HepG2 (cell line): ENCODE results near the gene MLLT10. TPM values are rescaled to one million over a fixed set of nuclear protein-coding genes. Genes with fewer than 3 reads are reported as not detected.

Source experiments
- ATAC-seq: fragments of 200-7000 bp; cut with Tn5 transposase; 3 replicates; pipeline ENCODE4 v1.9.1; 2020; ENCODE audit warnings: mild to moderate bottlenecking, moderate library complexity
- BruUV-seq: library from RNA; stranded (reverse); fragments of 400-500 nt; replicated peaks from 2 replicates; lab custom pipeline; 2021; lab: Mats Ljungman, UMichigan
- CTCF ChIA-PET: fragments of 300-600 bp; formaldehyde crosslinking; extraction: SDS; loops from one replicate; lab custom pipeline; 2021; ENCODE audit warnings: low total read pairs, inconsistent platforms, low intra/inter-chr PET ratio; lab: Yijun Ruan, JAX
- POLR2A ChIA-PET: fragments of 350-600 bp; sonication (Branson Sonifier 250); formaldehyde crosslinking; loops from one replicate; lab custom pipeline; 2020; ENCODE audit warnings: antibody characterized with exemption, inconsistent platforms; lab: Yijun Ruan, JAX
- DNase-seq: peaks from one replicate; pipeline ENCODE4 v3.0.0-alpha.2; 2015; ENCODE audit warnings: low spot score
- FAIRE-seq: peaks from 3 replicates; lab custom pipeline; 2011; peaks lifted over from hg19 to GRCh38; lab: Jason Lieb, UNC
- H2AFZ ChIP-seq: one replicate; pipeline ENCODE4 v1.6.1; 2011; ENCODE audit warnings: low read length, inconsistent platforms
- H3K27ac ChIP-seq: fragments of 300-600 bp; 3 replicates; pipeline ENCODE4 v1.8.0; 2011; ENCODE audit warnings: mixed run types, mild to moderate bottlenecking, mixed read lengths, low read length, inconsistent platforms; ENCODE audit not compliant: insufficient read depth; ENCODE audit errors: extremely low read length
- H3K27me3 ChIP-seq, 2 experiments: fragments of 200-600 bp in 1 of 2; 2 replicates in 1 of 2; 3 replicates in 1 of 2; pipeline versions ENCODE4 v1.6.0 to v1.8.0; 2011; ENCODE audit warnings: low read length in 2 of 2, mild to moderate bottlenecking in 2 of 2, moderate library complexity in 2 of 2, inconsistent platforms in 1 of 2; ENCODE audit not compliant: insufficient read depth in 2 of 2, control insufficient read depth in 1 of 2
- H3K36me3 ChIP-seq, 2 experiments: fragments of 200-600 bp in 1 of 2; replicated peaks in 1 of 2; 2 replicates in 1 of 2; 3 replicates in 1 of 2; pipeline versions ENCODE4 v1.5.1 to v1.8.0; 2011; ENCODE audit warnings: low read length in 2 of 2, inconsistent platforms in 1 of 2; ENCODE audit not compliant: insufficient read depth in 2 of 2, control insufficient read depth in 1 of 2
- H3K4me1 ChIP-seq: 2 replicates; pipeline ENCODE4 v1.5.1; 2012; ENCODE audit warnings: low read length, inconsistent platforms; ENCODE audit not compliant: insufficient read depth
- H3K4me2 ChIP-seq: 2 replicates; pipeline ENCODE4 v1.6.0; 2011; ENCODE audit warnings: low read depth, low read length, inconsistent platforms
- H3K4me3 ChIP-seq, 3 experiments: fragments of 200-600 bp in 1 of 3; sonication (generic), shearing (Covaris generic) in 1 of 3; replicated peaks in 1 of 3; 2 replicates each; pipeline ENCODE4 v1.5.1; 2011 to 2016; ENCODE audit warnings: low read length in 3 of 3, inconsistent platforms in 2 of 3, low read depth in 2 of 3, mild to moderate bottlenecking in 2 of 3, control low read depth in 1 of 3, mixed read lengths in 1 of 3; ENCODE audit not compliant: insufficient read depth in 1 of 3
- H3K79me2 ChIP-seq: one replicate; pipeline ENCODE4 v1.6.1; 2011; ENCODE audit warnings: low read length, inconsistent platforms; ENCODE audit not compliant: insufficient read depth
- H3K9ac ChIP-seq: 2 replicates; pipeline ENCODE4 v1.6.0; 2011; ENCODE audit warnings: mild to moderate bottlenecking, low read depth, low read length, inconsistent platforms; ENCODE audit not compliant: insufficient read depth
- H3K9me3 ChIP-seq: 2 replicates; pipeline ENCODE4 v1.5.1; 2012; ENCODE audit warnings: mild to moderate bottlenecking, low read length
- H4K20me1 ChIP-seq: 2 replicates; pipeline ENCODE4 v1.6.0; 2011; ENCODE audit warnings: inconsistent platforms, mild to moderate bottlenecking, low read length, moderate library complexity; ENCODE audit not compliant: insufficient read depth
- ATF2 ChIP-seq: sonication (generic); formaldehyde crosslinking; IDR thresholded peaks from 2 replicates; pipeline ENCODE4 v1.4.0; 2020; ENCODE audit warnings: missing genetic modification reagents
- DMAP1 ChIP-seq: IDR thresholded peaks from 2 replicates; pipeline ENCODE4 v1.6.1; 2016
- MAFK ChIP-seq, 2 experiments: IDR thresholded peaks in 1 of 2; conservative IDR thresholded peaks in 1 of 2; 2 replicates each; pipeline ENCODE4 v1.6.1; 2011; ENCODE audit warnings: improper control_type of control experiment in 2 of 2, low read length in 2 of 2
- MYPOP ChIP-seq: sonication (generic); formaldehyde crosslinking; IDR thresholded peaks from 2 replicates; pipeline ENCODE4 v1.8.1; 2023; ENCODE audit warnings: mild to moderate bottlenecking, moderate library complexity, missing genetic modification reagents
- RNF219 ChIP-seq: sonication (generic); formaldehyde crosslinking; IDR thresholded peaks from 2 replicates; pipeline ENCODE4 v1.5.0; 2020; ENCODE audit warnings: mild to moderate bottlenecking, missing genetic modification reagents
- SNAPC5 ChIP-seq: sonication (generic); formaldehyde crosslinking; IDR thresholded peaks from 2 replicates; pipeline ENCODE4 v1.8.1; 2023; ENCODE audit warnings: mild to moderate bottlenecking, missing genetic modification reagents, borderline replicate concordance
- UBTF ChIP-seq: sonication (generic); formaldehyde crosslinking; IDR thresholded peaks from 2 replicates; pipeline ENCODE4 v1.4.0; 2020; ENCODE audit warnings: mild to moderate bottlenecking, missing genetic modification reagents
- ZNF598 ChIP-seq: sonication (generic); formaldehyde crosslinking; IDR thresholded peaks from 2 replicates; pipeline ENCODE4 v1.5.1; 2020; ENCODE audit warnings: mild to moderate bottlenecking, missing genetic modification reagents, borderline replicate concordance
- ZNF724P ChIP-seq: sonication (generic); formaldehyde crosslinking; IDR thresholded peaks from 2 replicates; pipeline ENCODE4 v1.8.0; 2022; ENCODE audit warnings: missing genetic modification reagents, borderline replicate concordance
- WGBS: methylation state at CpG from one replicate; pipeline ENCODE4 v1.1.6; 2017; ENCODE audit warnings: low lambda C conversion rate; 5-methylcytosine and 5-hydroxymethylcytosine counted together
- in situ Hi-C: cut with HindIII; loops from 2 replicates; pipeline ENCODE4 v1.10.0; 2017; ENCODE audit warnings: low pct_unique_long_range_greater_than_20kb; ENCODE audit not compliant: extremely low pct_ligation_motif_present
- intact Hi-C: fragments of 100-400 bp; cut with micrococcal nuclease; formaldehyde crosslinking; loops from one replicate; pipeline ENCODE4 v1.10.0; 2022; ENCODE audit not compliant: unreplicated experiment
- polyA plus RNA-seq, 8 experiments: library from polyadenylated mRNA; depleted of rRNA in 3 of 8; stranded (reverse) in 7 of 8; unstranded in 1 of 8; fragments of >200 nt; fragmentation: Illumina TruSeq in 4 of 8; extraction: Trizol in 4 of 8; gene quantifications; 2 replicates each; pipeline versions ENCODE4 v1.2.1 to v1.2.3, GENCODE V29; 2011 to 2016; ENCODE audit warnings: low read depth in 4 of 8, missing spikeins in 1 of 8, mixed read lengths in 1 of 8; ENCODE audit not compliant: insufficient read depth in 1 of 8
- total RNA-seq, 5 experiments: library from RNA; depleted of rRNA; stranded (reverse); fragments of >200 nt; fragmentation: Illumina TruSeq; extraction: Trizol; gene quantifications; 2 replicates each; pipeline ENCODE4 v1.2.3, GENCODE V29; 2016; ENCODE audit warnings: low read depth in 1 of 5

The MLLT10 gene
- total and polyA plus RNA-seq, 2 of the 13 experiments (the other 11 are each of a cell fraction or from before 2014, with no cell fraction given) = 51.3 to 84.1 TPM

GRCh38 chr10:21758696-21759095, 224.7 kb downstream of the MLLT10 start (continued):
- no peak for TF ChIP-seq ZNF598 (CRISPR knock-in tag)
- no peak for TF ChIP-seq DMAP1 (CRISPR knock-in tag)

GRCh38 chr10:21759232-21759631, 225.2 kb downstream of the MLLT10 start:
- no peaks in the 10 kb centered on the region for H3K79me2 ChIP-seq
- ChIA-PET POLR2A (no interaction called here), CTCF (no interaction called here)
- H2AFZ ChIP-seq = no peak overlapping the region
- no peak overlapping the region for H3K9ac ChIP-seq
- no peaks in the 10 kb centered on the region for H4K20me1 ChIP-seq
- ATAC-seq (no peak), DNase-seq (no peak), FAIRE-seq (no peak)
- no TSS peak for BruUV-seq
- no peaks in the 10 kb centered on the region for H3K9me3 ChIP-seq
- no peaks in the 10 kb centered on the region for H3K36me3 ChIP-seq
- in situ Hi-C loops (no loop called here), intact Hi-C loops (no loop called here)
- no peak overlapping the region for H3K4me3 ChIP-seq
- no peak overlapping the region for H3K27ac ChIP-seq
- H3K27me3 ChIP-seq = no peaks in the 10 kb centered on the region
- 94% methylated on average over 21 of the region's 21 CpGs for WGBS
- H3K4me1 ChIP-seq = peaks cover 9% of the 10 kb centered on the region
- H3K4me2 ChIP-seq = no peak overlapping the region
- TF ChIP-seq ATF2 (CRISPR knock-in tag) (no peak), SNAPC5 (CRISPR knock-in tag) (no peak), RNF219 (CRISPR knock-in tag) (no peak), MAFK (conservative IDR thresholded peaks at IDR 0.05 in 1 of 2, IDR thresholded peaks at IDR 0.05 in 1 of 2; ENCODE audit: low read length in 2 of 2) (no peak), MYPOP (CRISPR knock-in tag) (no peak), UBTF (CRISPR knock-in tag) (no peak), ZNF724P (no peak)
